HuH-7.5 (cell line): ENCODE data around the gene PIEZO2.

Experiments used
- DNase-seq: peaks from one replicate; pipeline ENCODE4 v3.0.0; 2011; ENCODE audit warnings: low spot score

The PIEZO2 gene

GRCh38 chr18:10843565-10843964 is 305.8 kb downstream of the PIEZO2 start:
- DNase-seq: no peak

GRCh38 chr18:10842861-10843260 is 306.5 kb downstream of the PIEZO2 start:
- DNase-seq: no peak

- DNase-seq: no peak
Observed at GRCh38 chr18:10842371-10842770, 307.0 kb downstream of the PIEZO2 start.

GRCh38 chr18:10841203-10841602 is 308.2 kb downstream of the PIEZO2 start:
- DNase-seq: no peak

GRCh38 chr18:10840743-10841142 is 308.6 kb downstream of the PIEZO2 start:
- DNase-seq: no peak

- DNase-seq: peak; percentile 15
Observed at GRCh38 chr18:10839421-10839820, 309.9 kb downstream of the PIEZO2 start.

- DNase-seq: no peak
Observed at GRCh38 chr18:10838553-10838952, 310.8 kb downstream of the PIEZO2 start.

GRCh38 chr18:10834128-10834815 is 315.1 kb downstream of the PIEZO2 start:
- DNase-seq: no peak

- no peak for DNase-seq
Observed at GRCh38 chr18:10833656-10834055, 315.7 kb downstream of the PIEZO2 start.

GRCh38 chr18:10826400-10826799 is 323.0 kb downstream of the PIEZO2 start:
- no peak for DNase-seq

- no peak for DNase-seq
Observed at GRCh38 chr18:10822456-10822855, 326.9 kb downstream of the PIEZO2 start.

GRCh38 chr18:10820681-10821080 is 328.7 kb downstream of the PIEZO2 start:
- DNase-seq: no peak

- DNase-seq: no peak
Observed at GRCh38 chr18:10814336-10814735, 335.0 kb downstream of the PIEZO2 start.

- no peak for DNase-seq
Observed at GRCh38 chr18:10805587-10806118, 343.7 kb downstream of the PIEZO2 start.

GRCh38 chr18:10804126-10804525 is 345.2 kb downstream of the PIEZO2 start:
- no peak for DNase-seq

- DNase-seq: peak; percentile 45
Observed at GRCh38 chr18:10798727-10799550, 350.4 kb downstream of the PIEZO2 start.

GRCh38 chr18:10797896-10798295 is 351.5 kb downstream of the PIEZO2 start:
- DNase-seq: no peak

GRCh38 chr18:10794771-10795170 is 354.6 kb downstream of the PIEZO2 start:
- DNase-seq: no peak

- DNase-seq: no peak
Observed at GRCh38 chr18:10793730-10794370, 355.5 kb downstream of the PIEZO2 start.

GRCh38 chr18:10792181-10792580 is 357.2 kb downstream of the PIEZO2 start:
- no peak for DNase-seq

GRCh38 chr18:10791169-10791831 is 358.1 kb downstream of the PIEZO2 start:
- no peak for DNase-seq

- no peak for DNase-seq
Observed at GRCh38 chr18:10789180-10789579, 360.2 kb downstream of the PIEZO2 start.
